Measurements from ENCODE around the gene CLEC17A.
"Not testable (repeated sequence)": the region's sequence is repeated elsewhere in the genome, so short reads cannot be mapped to it uniquely, and the experiment has no call there.

Gene CLEC17A

DNA sequence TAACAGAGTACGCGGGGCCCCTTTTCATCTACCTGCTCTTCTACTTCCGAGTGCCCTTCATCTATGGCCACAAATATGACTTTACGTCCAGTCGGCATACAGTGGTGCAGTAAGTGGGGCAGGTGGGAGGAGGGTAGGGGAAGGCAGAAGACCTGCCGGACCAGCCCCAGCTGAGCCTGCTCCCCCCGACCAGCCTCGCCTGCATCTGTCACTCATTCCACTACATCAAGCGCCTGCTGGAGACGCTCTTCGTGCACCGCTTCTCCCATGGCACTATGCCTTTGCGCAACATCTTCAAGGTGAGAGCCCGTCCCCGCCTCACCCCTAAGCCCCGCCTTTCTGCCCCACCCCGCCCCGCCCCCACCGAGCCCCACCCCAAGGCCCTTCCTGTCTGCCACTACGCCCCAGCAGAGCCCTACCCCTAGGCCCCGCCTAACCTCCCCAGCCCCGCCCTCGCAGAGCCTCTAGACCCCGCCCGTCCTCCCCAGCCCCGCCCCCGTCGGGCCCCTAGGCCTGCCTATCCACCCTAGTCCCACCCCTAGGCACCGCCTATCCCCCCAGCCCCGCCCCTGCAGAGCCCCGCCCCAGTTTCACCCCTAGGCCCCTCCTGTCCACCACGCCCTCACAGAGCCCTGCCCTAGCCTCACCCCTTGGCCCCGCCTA lies 18.8 kb upstream of the CLEC17A start:
- DNase-seq = peak; percentile 64 to 79
- TF ChIP-seq POLR2A (IDR thresholded peaks at IDR 0.05; ENCODE audit: low read length) (no peak), GATA1 (IDR thresholded peaks at IDR 0.05; ENCODE audit: low read depth, low read length) (no peak)

DNA sequence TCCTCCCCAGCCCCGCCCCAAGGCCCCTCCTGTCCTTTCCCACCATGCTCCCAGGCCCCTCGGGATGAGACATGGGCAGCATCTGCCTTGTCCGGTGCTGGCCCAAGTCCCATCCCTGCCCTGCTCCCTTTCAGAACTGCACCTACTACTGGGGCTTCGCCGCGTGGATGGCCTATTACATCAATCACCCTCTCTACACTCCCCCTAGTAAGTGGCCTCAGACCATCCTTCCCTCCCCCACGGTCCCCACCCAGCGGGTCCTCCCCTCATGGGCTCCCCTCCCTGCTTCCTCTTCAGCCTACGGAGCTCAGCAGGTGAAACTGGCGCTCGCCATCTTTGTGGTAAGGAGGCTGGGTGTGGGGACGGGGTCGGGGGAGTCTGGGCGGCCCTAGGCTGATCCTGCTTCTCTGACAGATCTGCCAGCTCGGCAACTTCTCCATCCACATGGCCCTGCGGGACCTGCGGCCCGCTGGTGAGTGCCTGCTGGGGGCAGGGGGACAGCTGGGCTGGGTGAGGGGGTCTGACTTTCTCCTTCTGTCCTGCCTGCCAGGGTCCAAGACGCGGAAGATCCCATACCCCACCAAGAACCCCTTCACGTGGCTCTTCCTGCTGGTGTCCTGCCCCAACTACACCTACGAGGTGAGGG lies 18.1 kb upstream of the CLEC17A start:
- not testable (repeated sequence) for DNase-seq

DNA sequence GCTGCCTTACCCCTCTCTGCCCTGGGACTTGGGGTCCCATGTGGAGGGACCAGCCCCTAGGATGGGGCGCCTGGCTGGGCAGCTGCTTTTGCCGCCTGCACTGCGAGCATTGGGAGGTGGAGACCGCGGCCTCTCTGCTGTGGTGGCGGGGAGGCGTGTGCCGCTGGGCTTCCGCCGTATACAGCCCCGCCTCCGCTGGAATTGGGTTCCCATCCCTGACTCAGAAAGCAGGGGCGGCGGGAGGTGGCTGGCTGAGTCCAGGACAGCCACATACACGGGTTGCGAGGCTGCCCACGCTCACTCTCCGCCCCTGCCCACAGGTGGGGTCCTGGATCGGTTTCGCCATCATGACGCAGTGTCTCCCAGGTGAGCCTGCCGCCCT lies 17.6 kb upstream of the CLEC17A start:
- DNase-seq = no peak
- TF ChIP-seq GATA1 (IDR thresholded peaks at IDR 0.05; ENCODE audit: low read depth, low read length) (no peak), POLR2A (IDR thresholded peaks at IDR 0.05; ENCODE audit: low read length) (no peak)

DNA sequence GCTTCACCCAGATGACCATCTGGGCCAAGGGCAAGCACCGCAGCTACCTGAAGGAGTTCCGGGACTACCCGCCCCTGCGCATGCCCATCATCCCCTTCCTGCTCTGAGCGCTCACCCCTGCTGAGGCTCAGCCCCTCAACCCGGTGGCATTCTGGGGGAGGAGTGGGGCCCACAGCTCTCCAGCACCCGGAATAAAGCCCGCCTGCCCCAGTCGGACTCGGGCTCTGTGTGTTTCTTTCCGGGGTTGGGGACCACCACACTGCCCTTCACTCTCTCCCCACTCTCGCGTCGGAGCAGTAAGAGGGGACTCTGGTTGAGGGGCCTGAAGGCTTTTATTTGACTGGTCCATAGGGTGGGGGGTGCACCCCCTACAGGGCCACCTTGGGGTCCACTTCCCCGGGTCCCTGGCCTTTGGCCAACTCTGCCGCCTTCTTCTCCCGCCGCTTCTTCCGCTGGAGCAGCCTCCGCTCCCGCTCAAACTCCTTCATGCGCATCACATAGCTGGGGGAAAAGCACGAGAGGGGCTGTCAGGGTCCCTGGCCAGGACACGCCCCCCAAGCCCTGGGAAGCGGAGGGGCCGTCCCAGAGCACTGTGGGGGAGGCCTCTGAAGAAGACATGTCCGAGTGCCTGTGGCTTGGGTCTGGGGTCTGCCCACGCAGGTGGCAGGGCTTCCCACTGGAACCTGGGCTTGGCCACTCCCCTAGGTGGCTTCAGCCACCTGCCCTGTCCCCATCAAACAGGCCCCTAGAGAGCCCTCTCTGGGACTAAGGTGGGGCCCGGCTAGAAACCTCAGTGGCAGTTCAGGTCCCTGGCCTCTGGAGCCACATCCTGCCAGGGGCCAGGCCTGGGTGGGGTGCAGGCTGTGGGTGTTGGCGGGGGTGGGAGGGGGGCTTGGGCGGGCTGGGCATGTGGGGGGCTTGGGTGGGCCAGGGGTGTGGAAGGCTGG lies 16.8 kb upstream of the CLEC17A start:
- DNase-seq = no peak
- TF ChIP-seq GATA1 (IDR thresholded peaks at IDR 0.05; ENCODE audit: low read depth, low read length) (no peak), POLR2A (IDR thresholded peaks at IDR 0.05; ENCODE audit: low read length) (no peak)

DNA sequence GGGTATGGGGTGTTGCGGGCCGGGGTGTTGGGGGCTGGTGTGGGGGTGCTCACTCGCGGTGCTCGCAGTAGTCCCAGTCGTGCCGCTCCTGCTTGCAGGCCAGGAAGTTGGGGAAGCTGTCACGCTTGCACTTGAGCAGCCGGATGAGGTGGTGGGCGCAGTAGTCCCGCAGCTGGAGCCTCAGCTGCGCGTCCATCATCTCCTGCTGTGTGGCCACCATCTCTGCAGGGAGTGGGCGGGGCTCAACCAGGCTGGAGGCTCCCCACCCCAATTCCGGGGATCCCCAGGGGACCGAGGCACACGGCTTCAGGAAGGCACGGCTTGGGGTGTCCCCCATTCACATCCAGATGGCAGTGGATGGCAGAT lies 16.2 kb upstream of the CLEC17A start:
- no peak for TF ChIP-seq POLR2A (IDR thresholded peaks at IDR 0.05; ENCODE audit: low read length)
- no peak for TF ChIP-seq GATA1 (IDR thresholded peaks at IDR 0.05; ENCODE audit: low read depth, low read length)
- DNase-seq = no peak

DNA sequence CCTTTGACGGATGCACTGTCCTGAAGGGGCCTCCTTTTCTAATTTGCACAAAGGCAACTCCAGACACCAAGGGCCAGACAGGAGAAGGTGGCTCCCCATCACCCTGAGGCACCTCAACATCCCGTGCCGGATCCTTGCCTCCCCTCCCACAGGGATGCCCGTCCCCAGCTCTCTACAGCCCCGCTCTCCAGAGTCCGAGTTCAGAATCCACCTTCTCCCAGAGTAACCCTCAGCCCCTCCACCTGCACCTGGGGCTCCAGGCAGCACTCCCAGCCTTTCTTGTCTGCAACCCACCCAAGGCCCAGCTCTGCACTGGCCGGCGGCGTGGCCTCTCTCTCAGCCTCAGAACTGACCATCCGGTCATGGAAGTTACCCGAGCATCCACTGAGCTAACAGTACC lies 15.8 kb upstream of the CLEC17A start:
- TF ChIP-seq POLR2A (IDR thresholded peaks at IDR 0.05; ENCODE audit: low read length) = no peak
- TF ChIP-seq GATA1 (IDR thresholded peaks at IDR 0.05; ENCODE audit: low read depth, low read length) = no peak

DNA sequence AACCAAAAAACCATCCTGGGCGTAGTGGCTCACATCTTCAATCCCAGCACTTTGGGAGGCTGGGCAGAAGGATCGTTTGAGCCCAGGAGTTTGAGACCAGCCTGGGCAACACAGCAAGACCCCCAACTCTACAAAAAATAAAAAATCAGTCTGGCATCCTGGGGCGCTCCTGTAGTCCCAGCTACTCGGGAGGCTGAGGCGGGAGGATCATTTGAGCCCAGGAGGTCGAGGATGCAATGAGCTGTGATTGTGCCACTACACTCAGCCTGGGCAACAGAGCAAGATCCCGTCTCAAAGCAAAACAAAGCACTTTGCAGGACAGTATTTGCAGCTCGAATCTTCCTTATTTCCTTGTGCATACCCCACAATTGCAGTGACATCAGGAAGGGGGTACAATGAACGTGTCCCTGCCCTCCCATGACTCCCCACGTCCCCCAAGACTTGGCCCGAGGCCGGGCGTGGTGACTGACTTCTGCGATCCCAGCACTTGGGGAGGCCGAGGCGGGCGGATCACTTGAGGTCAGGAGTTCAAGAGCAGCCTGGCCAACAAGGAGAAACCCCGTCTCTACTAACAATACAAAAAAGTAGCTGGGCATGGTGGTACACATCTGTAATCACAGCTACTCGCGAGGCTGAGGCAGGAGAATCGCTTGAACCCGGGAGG lies 11.9 kb upstream of the CLEC17A start:
- TF ChIP-seq GATA1 (IDR thresholded peaks at IDR 0.05; ENCODE audit: low read depth, low read length) = no peak
- TF ChIP-seq POLR2A (IDR thresholded peaks at IDR 0.05; ENCODE audit: low read length) = no peak
- DNase-seq = no peak

More for the DNA sequence above, 15.8 kb upstream of the CLEC17A start:
- no peak for DNase-seq

DNA sequence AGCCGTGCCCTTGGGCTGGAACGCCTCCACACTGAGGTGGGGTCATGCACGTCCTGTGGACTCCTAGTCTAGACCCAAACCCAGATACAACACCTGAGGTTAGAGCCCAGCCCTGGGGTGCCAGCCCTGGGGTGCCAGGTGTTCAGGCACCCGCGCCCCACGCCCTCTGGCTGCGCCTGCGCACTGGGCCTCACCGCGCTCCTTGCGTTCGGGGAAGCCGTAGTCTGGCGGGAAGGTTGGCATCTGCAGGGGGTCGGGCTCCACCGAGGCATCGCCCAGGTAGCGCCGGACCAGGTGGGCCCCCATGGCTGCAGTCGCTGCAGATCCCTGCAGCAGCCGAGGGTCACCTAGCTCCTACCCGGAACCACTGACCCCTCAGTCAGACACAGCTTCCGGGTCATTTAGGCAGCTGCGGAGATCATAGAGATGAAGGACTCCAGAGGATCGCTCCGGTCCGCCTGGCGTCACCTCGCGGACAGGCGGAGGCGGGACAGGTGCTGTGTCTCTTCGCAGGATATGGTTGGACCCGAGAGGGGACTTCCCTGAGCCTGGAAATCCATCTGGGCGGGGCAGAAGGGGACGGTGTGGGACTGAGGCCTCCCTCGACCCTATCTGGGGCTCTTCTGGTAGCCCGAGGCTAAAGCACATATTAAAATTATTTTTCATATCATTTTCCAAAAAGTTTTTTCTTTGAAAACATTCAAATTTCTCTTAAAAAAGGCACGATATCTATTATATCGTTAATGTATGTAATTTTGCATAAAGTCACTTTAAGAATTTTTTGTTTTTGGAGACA lies 11.0 kb upstream of the CLEC17A start, which contains the start of gene NDUFB7:
Gene NDUFB7 (minus strand): TSS at position 372 of the 796 bp plus-strand sequence. CDS start 66 bp downstream, at position 306.
- peak; percentile 95 for DNase-seq
- TF ChIP-seq POLR2A (IDR thresholded peaks at IDR 0.05; ENCODE audit: low read length) (peak; percentile 75), GATA1 (IDR thresholded peaks at IDR 0.05; ENCODE audit: low read depth, low read length) (no peak)

DNA sequence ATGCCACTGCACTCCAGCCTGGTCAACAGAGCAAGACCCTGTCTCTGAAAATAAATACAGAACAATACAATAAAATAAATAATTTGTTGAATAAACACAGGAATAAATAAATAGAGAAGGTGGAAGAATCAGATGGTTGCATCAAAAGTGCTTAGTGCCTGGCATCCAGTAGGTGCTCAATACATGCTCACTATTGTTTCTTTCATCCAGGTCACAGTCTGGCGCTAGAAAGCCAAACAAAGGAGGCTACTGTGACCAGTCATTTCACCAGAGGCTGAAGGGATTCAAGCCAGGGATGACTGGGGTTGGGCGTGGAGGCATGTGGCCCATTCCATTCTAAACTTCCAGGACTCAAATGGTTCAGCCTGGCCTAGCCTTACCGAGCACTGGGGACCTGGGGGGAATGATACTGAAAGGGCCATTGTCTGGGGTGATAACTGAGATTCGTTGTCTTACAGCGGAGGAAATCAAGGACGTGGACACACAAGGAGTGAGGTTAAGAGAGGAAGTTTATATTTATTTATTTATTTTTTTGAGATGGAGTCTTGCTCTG lies 7.4 kb upstream of the CLEC17A start:
- DNase-seq = no peak

DNA sequence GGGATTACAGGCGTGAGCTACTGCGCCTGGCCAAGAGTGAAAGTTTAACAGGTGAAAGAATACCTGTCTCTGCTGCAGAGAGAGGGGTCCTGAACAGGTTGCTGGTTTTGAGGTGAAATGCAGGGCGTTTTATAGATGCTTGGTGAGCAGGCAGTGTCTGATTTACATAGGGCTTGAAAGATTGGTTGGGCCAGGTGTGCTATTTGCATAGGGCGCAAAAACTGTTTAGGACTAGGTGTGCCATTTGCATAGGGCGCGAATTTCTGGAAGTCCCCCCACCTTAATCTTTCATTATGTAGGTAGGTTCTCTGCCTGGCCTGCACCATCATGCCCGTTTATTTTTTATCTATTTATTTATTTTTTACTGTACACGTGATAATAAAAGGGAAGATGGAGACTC lies 6.5 kb upstream of the CLEC17A start:
- TF ChIP-seq GATA1 (IDR thresholded peaks at IDR 0.05; ENCODE audit: low read depth, low read length) (no peak), POLR2A (IDR thresholded peaks at IDR 0.05; ENCODE audit: low read length) (no peak)
- DNase-seq = no peak

More for the DNA sequence above, 7.4 kb upstream of the CLEC17A start:
- TF ChIP-seq GATA1 (IDR thresholded peaks at IDR 0.05; ENCODE audit: low read depth, low read length) (no peak), POLR2A (IDR thresholded peaks at IDR 0.05; ENCODE audit: low read length) (no peak)

DNA sequence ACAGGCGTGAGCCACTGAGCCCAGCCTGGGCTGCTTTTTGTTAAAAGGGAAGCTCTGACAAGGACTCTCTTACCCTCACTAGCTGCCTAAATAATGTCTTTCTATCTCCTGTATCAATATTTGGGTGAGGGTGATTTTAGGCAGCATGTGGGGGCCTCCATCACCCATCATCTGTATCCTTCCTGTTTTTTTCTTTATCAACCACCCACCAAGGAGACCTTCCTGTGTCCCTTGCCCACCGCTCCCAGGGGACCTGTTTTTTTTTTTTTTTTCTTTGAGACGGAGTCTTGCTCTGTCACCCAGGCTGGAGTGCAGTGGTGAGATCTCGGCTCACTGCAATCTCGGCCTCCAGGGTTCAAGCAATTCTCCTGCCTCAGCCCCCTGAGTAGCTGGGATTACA lies 5.6 kb upstream of the CLEC17A start:
- TF ChIP-seq GATA1 (IDR thresholded peaks at IDR 0.05; ENCODE audit: low read depth, low read length) (no peak), POLR2A (IDR thresholded peaks at IDR 0.05; ENCODE audit: low read length) (no peak)
- DNase-seq = no peak

DNA sequence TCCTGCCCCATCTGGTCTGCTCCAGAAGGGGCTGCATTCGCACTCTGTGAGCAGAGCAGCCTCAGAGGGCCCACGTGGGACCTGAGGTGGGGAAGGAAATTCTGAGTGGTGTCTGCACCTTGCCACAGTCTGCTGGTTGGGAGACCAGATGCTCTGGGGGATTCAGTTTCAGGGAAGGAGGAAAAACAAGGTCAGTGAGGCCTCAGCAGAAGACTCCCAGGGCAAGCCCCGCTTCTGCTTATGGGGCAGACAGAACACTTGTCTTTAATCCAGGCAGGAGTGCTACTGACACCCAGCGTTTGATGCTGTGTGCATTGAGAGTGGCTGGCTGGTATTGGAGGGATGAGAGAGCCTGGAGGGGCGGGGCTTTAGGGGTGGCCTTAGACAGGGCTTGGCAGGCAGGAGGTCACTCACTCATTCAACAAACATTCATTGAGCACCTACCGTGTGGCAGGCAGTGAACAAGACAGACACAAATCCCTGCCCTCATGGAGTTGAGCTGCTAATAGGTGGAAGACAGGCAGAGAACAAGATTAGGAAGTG lies 4.9 kb upstream of the CLEC17A start:
- no peak for DNase-seq
- TF ChIP-seq POLR2A (IDR thresholded peaks at IDR 0.05; ENCODE audit: low read length) (no peak), GATA1 (IDR thresholded peaks at IDR 0.05; ENCODE audit: low read depth, low read length) (no peak)
